ENCODE results near the gene TLL2. TPM values are rescaled to one million over a fixed set of nuclear protein-coding genes. Genes with fewer than 3 reads are reported as not detected.

The TLL2 gene
- total and polyA plus RNA-seq, 10 donors = 0.23 to 0.75 (median 0.34) TPM

GRCh38 chr10:96501985-96502384, 11.7 kb downstream of the TLL2 start:
- Histone ChIP-seq H3K4me3 (no peak overlapping the region), H3K36me3 (no peaks in the 10 kb centered on the region), H3K27ac (no peak overlapping the region), H3K4me1 (no peaks in the 10 kb centered on the region), H3K9me3 (no peaks in the 10 kb centered on the region), H3K27me3 (replicated peaks in 1 of 7) (no peaks in the 10 kb centered on the region)
- WGBS, 5 donors = 80 to 89% (median 83%) methylated on average over 4 of the region's 4 CpGs
- no peak for DNase-seq
- intact Hi-C loops (cut with DNase I; ENCODE audit: low total_unique reads) = no loop called here
- TF ChIP-seq POLR2AphosphoS5 (IDR thresholded peaks at IDR 0.05) = no peak

GRCh38 chr10:96500519-96500918, 13.2 kb downstream of the TLL2 start:
- H3K27me3 ChIP-seq (replicated peaks in 1 of 7) = no peaks in the 10 kb centered on the region
- H3K36me3 ChIP-seq = no peaks in the 10 kb centered on the region
- 60 to 70% (median 66%) methylated on average over 7 of the region's 7 CpGs for WGBS, 5 donors
- DNase-seq = no peak
- intact Hi-C loops (cut with DNase I; ENCODE audit: low total_unique reads) = no loop called here
- H3K4me1 ChIP-seq = no peaks in the 10 kb centered on the region
- no peak for TF ChIP-seq POLR2AphosphoS5 (IDR thresholded peaks at IDR 0.05)
- no peak for TF ChIP-seq POLR2A (IDR thresholded peaks at IDR 0.05)
- TF ChIP-seq CTCF (IDR thresholded peaks at IDR 0.05 in 8 of 11, conservative IDR thresholded peaks at IDR 0.05 in 3 of 11) = no peak
- H3K9me3 ChIP-seq = no peaks in the 10 kb centered on the region
- H3K4me3 ChIP-seq = no peak overlapping the region
- no peak overlapping the region for H3K27ac ChIP-seq

GRCh38 chr10:96500050-96500449, 13.7 kb downstream of the TLL2 start:
- Histone ChIP-seq H3K27me3 (replicated peaks in 1 of 7) (no peaks in the 10 kb centered on the region), H3K36me3 (no peaks in the 10 kb centered on the region), H3K9me3 (no peaks in the 10 kb centered on the region), H3K4me1 (no peaks in the 10 kb centered on the region), H3K4me3 (no peak overlapping the region), H3K27ac (no peak overlapping the region)
- WGBS, 5 donors = 92 to 97% (median 93%) methylated on average over 3 of the region's 3 CpGs
- intact Hi-C loops (cut with DNase I; ENCODE audit: low total_unique reads) = no loop called here
- no peak for DNase-seq
- TF ChIP-seq CTCF (IDR thresholded peaks at IDR 0.05 in 8 of 11, conservative IDR thresholded peaks at IDR 0.05 in 3 of 11) (no peak), POLR2AphosphoS5 (IDR thresholded peaks at IDR 0.05) (no peak), POLR2A (IDR thresholded peaks at IDR 0.05) (no peak)

- Histone ChIP-seq H3K4me1 (no peaks in the 10 kb centered on the region), H3K4me3 (no peak overlapping the region), H3K27me3 (replicated peaks in 1 of 7) (no peaks in the 10 kb centered on the region), H3K9me3 (no peaks in the 10 kb centered on the region), H3K27ac (no peak overlapping the region), H3K36me3 (no peaks in the 10 kb centered on the region)
- no peak for TF ChIP-seq POLR2A (IDR thresholded peaks at IDR 0.05)
- TF ChIP-seq POLR2AphosphoS5 (IDR thresholded peaks at IDR 0.05) = no peak
- TF ChIP-seq CTCF (IDR thresholded peaks at IDR 0.05 in 8 of 11, conservative IDR thresholded peaks at IDR 0.05 in 3 of 11) = no peak
- DNase-seq = no peak
- intact Hi-C loops (cut with DNase I; ENCODE audit: low total_unique reads) = no loop called here
- 36 to 59% (median 47%) methylated on average over 5 of the region's 5 CpGs for WGBS, 5 donors
Observed at GRCh38 chr10:96497391-96497790, 16.3 kb downstream of the TLL2 start.

All from spleen (tissue), 11 donors.